Colon (tissue), 2 donors: Measurements from ENCODE around the gene SBF1.
"Not testable (repeated sequence)": the region's sequence is repeated elsewhere in the genome, so short reads cannot be mapped to it uniquely, and the experiment has no call there.

ENCODE experiments used
- FAIRE-seq: peaks from 2 replicates; lab custom pipeline; 2012; peaks lifted over from hg19 to GRCh38; lab: Jason Lieb, UNC
- donor health status: control.
- donor health status: control.

SBF1 gene

DNA sequence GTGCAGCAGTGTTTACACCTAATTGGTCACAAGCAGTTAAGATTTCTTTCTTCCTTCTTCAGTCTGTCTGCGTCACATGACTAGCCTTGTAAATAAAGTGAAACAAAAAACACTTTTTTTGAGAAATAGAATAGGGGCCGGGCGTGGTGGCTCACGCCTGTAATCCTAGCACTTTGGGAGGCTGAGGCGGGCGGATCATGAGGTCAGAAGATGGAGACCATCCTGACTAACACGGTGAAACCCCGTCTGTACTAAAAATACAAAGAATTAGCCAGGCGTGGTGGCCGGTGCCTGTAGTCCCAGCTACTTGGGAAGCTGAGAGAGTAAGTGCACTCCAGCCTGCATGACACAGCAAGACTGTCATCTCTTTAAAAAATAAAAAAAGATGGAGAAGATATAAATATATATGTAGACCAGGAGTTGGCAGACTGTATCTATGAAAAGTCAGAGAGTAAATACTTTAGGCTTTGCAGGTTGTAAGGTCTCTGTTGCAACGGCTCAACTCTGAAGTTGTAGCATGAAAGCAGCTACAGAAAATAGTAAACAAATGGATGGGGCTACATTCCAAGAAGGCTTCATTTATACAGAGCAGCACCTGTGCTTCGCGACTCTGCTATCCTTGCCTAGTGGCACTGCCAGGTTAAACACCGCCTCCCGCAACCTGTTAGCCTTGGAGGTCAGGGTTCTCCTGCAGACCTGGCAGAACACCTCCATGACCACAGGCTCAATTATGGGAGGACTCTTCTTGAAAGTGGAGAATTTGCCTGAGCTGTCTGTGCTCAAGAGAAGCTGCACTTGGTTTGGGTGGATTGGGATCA lies 75.8 kb downstream of the SBF1 start:
- FAIRE-seq: no peak

DNA sequence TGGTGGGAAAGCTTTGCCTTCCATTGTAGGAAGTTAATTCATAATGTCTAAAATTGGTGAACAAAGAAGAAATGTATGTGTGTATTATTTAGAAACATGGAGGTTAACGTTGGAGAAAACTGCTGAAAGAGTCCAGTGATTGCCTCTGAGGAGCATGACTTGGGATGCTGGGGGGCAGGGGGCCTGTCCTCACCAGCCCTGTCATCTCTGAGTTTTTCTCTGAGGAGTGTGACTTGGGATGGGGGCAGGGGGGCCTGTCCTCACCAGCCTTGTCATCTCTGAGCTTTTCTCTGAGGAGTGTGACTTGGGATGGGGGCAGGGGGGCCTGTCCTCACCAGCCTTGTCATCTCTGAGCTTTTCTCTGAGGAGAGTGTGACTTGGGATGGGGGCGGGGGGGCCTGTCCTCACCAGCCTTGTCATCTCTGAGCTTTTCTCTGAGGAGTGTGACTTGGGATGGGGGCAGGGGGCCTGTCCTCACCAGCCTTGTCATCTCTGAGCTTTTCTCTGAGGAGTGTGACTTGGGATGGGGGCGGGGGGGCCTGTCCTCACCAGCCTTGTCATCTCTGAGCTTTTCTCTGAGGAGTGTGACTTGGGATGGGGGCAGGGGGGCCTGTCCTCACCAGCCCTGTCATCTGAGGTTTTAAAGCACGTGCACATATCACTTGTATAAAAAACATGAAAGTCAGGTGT lies 77.3 kb downstream of the SBF1 start:
- FAIRE-seq: not testable (repeated sequence)

DNA sequence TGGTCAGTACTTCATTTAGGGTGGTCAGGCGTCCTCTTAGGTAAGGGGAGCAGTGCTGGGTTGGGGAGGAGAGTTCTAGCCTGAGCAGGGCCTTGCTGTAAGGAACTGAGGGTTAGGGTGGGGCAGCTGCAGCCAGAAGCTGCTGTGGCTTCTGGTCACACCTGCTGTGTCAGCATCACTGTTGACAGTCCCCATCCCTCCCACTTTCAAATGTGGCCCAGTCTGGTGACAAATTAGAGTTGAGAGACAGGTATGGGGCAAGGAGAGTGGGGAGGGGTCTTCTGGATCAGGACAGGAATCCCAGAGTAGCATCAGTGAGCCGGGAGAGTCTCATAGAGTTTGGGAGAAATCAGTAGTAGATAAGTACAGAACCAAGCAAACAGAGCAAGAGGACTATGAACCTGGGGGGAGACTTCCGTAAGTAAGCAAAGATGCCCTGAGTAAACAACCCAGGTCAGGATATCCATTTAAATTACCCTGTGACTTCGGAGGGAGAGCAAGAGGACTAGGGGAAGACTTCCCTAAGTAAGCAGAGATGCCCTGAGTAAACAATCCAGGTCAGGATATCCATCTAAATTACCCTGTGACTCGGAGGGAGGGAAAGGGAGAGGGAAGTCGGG lies 78.0 kb downstream of the SBF1 start:
- FAIRE-seq: no peak
